ENCODE data around the gene CD28. TPM values are rescaled to one million over a fixed set of nuclear protein-coding genes. Genes with fewer than 3 reads are reported as not detected.
"Not testable (repeated sequence)": the region's sequence is repeated elsewhere in the genome, so short reads cannot be mapped to it uniquely, and the experiment has no call there.

CD28 gene
- total RNA-seq, 1 donor from 2014 or later, result 0.05 TPM

DNA sequence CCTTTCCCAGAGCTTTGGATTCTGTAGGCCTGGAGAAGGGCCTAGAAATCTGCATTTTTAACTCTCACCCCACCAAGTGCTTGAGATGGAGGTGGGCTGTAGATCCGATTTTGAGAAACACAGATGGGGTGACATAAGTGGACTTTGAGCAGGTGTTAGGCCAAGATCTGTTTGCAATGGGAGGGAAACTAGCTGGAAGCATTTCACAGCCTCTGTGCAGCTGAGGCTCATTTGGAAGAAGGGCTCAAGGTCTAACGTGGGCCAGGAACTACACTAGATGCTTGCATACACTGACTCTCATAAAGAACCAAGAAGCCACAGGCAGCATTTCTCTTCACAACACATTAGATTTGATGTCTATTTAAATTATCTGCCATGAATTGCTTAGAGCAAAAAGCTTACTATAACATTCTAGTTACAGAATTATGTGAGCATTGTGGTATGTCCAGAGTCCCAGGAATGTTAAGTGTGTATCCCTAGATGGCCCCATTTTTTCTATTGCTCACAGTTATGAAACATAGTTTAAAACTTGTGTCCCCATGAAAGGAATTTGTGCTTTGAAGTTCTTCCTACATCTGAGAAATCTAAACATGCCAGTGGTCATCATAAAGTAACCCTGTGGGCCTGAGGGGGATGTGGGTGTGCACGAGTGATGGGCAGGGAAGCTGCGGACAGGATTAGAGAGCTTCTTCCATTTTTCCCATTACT lies 77.2 kb downstream of the CD28 start:
- no peak for DNase-seq (ENCODE audit: low spot score)
- no peaks in the 10 kb centered on the region for H3K9me3 Mint-ChIP-seq (ENCODE audit: low read depth)
- H3K4me1 Mint-ChIP-seq (ENCODE audit: low read depth), result peaks cover 56% of the 10 kb centered on the region
- H3K4me3 Mint-ChIP-seq (ENCODE audit: unreplicated experiment), result no peak overlapping the region
- H3K27ac Mint-ChIP-seq (ENCODE audit: unreplicated experiment), result peak overlapping the region; percentile 86
- H3K36me3 Mint-ChIP-seq (ENCODE audit: low read depth), result no peaks in the 10 kb centered on the region
- H3K27me3 Mint-ChIP-seq (ENCODE audit: low read depth), result no peaks in the 10 kb centered on the region
- TF ChIP-seq, protein P1, sequence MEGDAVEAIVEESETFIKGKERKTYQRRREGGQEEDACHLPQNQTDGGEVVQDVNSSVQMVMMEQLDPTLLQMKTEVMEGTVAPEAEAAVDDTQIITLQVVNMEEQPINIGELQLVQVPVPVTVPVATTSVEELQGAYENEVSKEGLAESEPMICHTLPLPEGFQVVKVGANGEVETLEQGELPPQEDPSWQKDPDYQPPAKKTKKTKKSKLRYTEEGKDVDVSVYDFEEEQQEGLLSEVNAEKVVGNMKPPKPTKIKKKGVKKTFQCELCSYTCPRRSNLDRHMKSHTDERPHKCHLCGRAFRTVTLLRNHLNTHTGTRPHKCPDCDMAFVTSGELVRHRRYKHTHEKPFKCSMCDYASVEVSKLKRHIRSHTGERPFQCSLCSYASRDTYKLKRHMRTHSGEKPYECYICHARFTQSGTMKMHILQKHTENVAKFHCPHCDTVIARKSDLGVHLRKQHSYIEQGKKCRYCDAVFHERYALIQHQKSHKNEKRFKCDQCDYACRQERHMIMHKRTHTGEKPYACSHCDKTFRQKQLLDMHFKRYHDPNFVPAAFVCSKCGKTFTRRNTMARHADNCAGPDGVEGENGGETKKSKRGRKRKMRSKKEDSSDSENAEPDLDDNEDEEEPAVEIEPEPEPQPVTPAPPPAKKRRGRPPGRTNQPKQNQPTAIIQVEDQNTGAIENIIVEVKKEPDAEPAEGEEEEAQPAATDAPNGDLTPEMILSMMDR (IDR thresholded peaks at IDR 0.05), result no peak

DNA sequence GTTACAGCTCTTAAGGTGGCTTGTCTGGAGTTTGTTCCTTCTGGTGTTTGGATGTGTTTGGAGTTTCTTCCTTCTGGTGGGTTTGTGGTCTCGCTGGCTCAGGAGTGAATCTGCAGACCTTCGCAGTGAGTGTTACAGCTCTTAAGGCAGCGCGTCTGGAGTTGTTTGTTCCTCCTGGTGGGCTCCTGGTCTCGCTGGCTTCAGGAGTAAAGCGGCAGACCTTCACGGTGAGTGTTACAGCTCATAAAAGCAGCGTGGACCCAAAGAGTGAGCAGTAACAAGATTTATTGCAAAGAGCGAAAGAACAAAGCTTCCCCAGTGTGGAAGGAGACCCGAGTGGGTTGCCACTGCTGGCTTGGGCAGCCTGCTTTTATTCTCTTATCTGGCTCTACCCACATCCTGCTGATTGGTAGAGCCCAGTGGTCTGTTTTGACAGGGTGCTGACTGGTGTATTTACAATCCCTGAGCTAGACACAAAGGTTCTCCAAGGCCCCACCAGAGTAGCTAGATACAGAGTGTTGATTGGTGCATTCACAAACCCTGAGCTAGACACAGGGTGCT lies 78.4 kb downstream of the CD28 start:
- not testable (repeated sequence) for H3K27ac Mint-ChIP-seq (ENCODE audit: unreplicated experiment); H3K4me3 Mint-ChIP-seq (ENCODE audit: unreplicated experiment); DNase-seq (ENCODE audit: low spot score); H3K36me3 Mint-ChIP-seq (ENCODE audit: low read depth); H3K9me3 Mint-ChIP-seq (ENCODE audit: low read depth); H3K27me3 Mint-ChIP-seq (ENCODE audit: low read depth)
- H3K4me1 Mint-ChIP-seq (ENCODE audit: low read depth), result peaks cover 56% of the 10 kb centered on the region

DNA sequence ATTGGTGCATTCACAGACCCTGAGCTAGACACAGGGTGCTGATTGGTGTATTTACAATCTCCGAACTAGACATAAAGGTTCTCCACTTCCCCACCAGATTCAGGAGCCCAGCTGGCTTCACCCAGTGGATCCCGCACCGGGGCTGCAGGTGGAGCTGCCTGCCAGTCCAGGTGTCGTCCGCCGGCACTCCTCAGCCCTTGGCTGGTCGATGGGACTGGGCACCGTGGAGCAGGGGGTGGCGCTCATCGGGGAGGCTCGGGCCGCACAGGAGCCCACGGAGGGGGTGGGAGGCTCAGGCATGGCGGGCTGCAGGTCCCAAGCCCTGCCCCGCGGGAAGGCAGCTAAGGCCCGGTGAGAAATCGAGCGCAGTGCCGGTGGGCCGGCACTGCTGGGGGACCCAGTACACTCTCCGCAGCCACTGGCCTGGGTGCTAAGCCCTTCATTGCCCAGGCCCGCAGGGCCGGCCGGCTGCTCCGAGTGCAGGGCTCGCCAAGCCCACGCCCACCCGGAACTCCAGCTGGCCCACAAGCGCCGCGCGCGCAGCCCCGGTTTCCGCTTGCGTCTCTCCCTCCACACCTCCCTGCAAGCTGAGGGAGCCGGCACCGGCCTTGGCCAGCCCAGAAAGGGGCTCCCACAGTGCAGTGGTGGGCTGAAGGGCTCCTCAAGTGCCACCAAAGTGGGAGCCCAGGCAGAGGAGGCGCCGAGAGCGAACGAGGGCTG lies 79.1 kb downstream of the CD28 start:
- H3K4me1 Mint-ChIP-seq (ENCODE audit: low read depth), result peaks cover 56% of the 10 kb centered on the region
- not testable (repeated sequence) for H3K4me3 Mint-ChIP-seq (ENCODE audit: unreplicated experiment); H3K27me3 Mint-ChIP-seq (ENCODE audit: low read depth); DNase-seq (ENCODE audit: low spot score); H3K36me3 Mint-ChIP-seq (ENCODE audit: low read depth); H3K27ac Mint-ChIP-seq (ENCODE audit: unreplicated experiment); H3K9me3 Mint-ChIP-seq (ENCODE audit: low read depth)

DNA sequence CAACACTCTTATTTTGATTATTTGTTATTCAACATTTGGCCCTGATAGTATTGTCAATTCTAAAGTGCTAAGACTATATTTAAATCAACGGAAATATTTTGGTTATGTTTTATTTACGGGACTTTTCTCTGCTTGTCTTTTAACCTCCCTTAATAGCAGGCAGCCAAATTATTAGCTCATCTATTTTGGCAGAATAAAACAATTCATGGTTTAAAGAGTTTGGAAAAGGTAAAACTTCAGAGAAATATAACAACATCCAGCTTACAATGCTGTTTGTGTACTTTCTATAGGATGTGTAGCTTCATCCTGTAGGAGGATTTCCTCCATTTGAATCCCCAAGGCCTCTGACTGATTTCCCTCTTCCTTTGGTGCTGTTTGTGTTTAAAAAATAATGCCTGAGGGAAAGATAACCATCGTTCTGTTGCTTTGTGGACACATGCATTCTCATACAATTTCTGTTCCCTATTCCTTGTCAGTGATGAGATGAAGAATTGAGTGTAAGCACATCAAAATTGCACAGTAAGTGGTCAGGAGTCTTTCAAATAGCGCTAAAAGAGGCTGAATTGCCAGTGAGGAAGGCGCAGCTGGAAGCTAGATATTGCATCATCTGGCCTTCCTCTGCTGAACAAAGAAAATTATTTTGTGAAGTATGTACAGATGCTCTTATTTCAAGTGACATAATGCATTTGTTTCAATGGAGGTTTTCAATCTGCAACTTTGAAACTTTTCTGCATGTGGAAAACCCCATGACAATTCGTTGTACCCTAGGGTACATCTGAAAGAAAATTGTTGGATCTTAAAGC lies 80.3 kb downstream of the CD28 start:
- peaks cover 50% of the 10 kb centered on the region for H3K4me1 Mint-ChIP-seq (ENCODE audit: low read depth)
- H3K9me3 Mint-ChIP-seq (ENCODE audit: low read depth), result no peaks in the 10 kb centered on the region
- no peaks in the 10 kb centered on the region for H3K27me3 Mint-ChIP-seq (ENCODE audit: low read depth)
- no peaks in the 10 kb centered on the region for H3K36me3 Mint-ChIP-seq (ENCODE audit: low read depth)
- H3K27ac Mint-ChIP-seq (ENCODE audit: unreplicated experiment), result no peak overlapping the region
- no peak for DNase-seq (ENCODE audit: low spot score)
- TF ChIP-seq, protein P1 (IDR thresholded peaks at IDR 0.05), result no peak
- H3K4me3 Mint-ChIP-seq (ENCODE audit: unreplicated experiment), result no peak overlapping the region

DNA sequence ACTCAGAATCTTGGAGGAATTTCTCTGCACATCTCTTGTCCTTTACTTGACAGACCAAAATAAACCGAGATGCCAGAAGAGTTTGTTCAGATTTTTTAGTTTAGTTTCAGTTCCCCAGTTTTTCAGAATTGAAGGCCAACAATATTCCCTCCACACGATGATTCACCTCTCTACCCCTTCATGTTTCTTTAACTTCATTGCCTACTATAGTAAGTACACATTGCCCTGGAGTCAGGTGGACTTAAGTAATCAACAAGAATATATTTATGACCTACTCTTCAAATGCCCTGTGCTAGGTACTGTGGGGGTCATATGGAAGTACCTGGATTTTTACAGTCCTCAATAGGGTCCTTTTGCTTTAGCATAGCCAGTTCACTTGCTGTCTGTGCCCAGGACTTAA lies 81.5 kb downstream of the CD28 start:
- no peak overlapping the region for H3K4me3 Mint-ChIP-seq (ENCODE audit: unreplicated experiment)
- TF ChIP-seq, protein P1 (IDR thresholded peaks at IDR 0.05), result no peak
- no peaks in the 10 kb centered on the region for H3K9me3 Mint-ChIP-seq (ENCODE audit: low read depth)
- no peak for DNase-seq (ENCODE audit: low spot score)
- H3K27ac Mint-ChIP-seq (ENCODE audit: unreplicated experiment), result no peak overlapping the region
- H3K36me3 Mint-ChIP-seq (ENCODE audit: low read depth), result no peaks in the 10 kb centered on the region
- H3K27me3 Mint-ChIP-seq (ENCODE audit: low read depth), result no peaks in the 10 kb centered on the region
- H3K4me1 Mint-ChIP-seq (ENCODE audit: low read depth), result peaks cover 38% of the 10 kb centered on the region

Other genes starting within 250 kb of the CD28 start
- 58.9 to 71.6 TPM (median 71.5 TPM) in 3 replicates for gene RAPH1, start 171.3 kb upstream of the CD28 start, total RNA-seq
- not detected in 3 replicates for gene CTLA4, start 161.1 kb downstream of the CD28 start, total RNA-seq
- not detected in 3 replicates for gene ICOS, start 230.1 kb downstream of the CD28 start, total RNA-seq